WTC11 (cell line): Measurements from ENCODE around the gene SELL. TPM values are rescaled to one million over a fixed set of nuclear protein-coding genes. Genes with fewer than 3 reads are reported as not detected.

ENCODE experiments used
- ATAC-seq: fragments of 200-7000 bp; cut with Tn5 transposase; 2 replicates; pipeline ENCODE4 v1.10.0; 2021; ENCODE audit warnings: mild to moderate bottlenecking, moderate library complexity
- CTCF ChIA-PET: fragments of 300-600 bp; sonication (Branson Sonifier 250); formaldehyde crosslinking; loops from one replicate; lab custom pipeline; 2021; ENCODE audit warnings: antibody characterized with exemption; lab: Charles Lee
- POLR2A ChIA-PET: fragments of 350-600 bp; sonication (Branson Sonifier 250); formaldehyde crosslinking; loops from one replicate; lab custom pipeline; 2021; ENCODE audit warnings: antibody characterized with exemption; lab: Charles Lee
- DNase-seq: peaks from one replicate; pipeline ENCODE4 v3.0.0; 2021; ENCODE audit warnings: low spot score
- H3K27ac Mint-ChIP-seq: 2 replicates; pipeline ENCODE4 v1.8.0; 2021; ENCODE audit warnings: mixed read lengths
- H3K27me3 Mint-ChIP-seq: 2 replicates; pipeline ENCODE4 v1.8.0; 2021; ENCODE audit warnings: low read depth, mild to moderate bottlenecking, moderate library complexity, mixed read lengths
- H3K36me3 Mint-ChIP-seq: 2 replicates; pipeline ENCODE4 v1.8.0; 2021; ENCODE audit warnings: mixed read lengths
- H3K4me1 Mint-ChIP-seq: 2 replicates; pipeline ENCODE4 v1.8.0; 2022; ENCODE audit warnings: mixed read lengths
- H3K4me3 Mint-ChIP-seq: 2 replicates; pipeline ENCODE4 v1.8.0; 2021; ENCODE audit warnings: mild to moderate bottlenecking, moderate library complexity, mixed read lengths
- H3K9me3 Mint-ChIP-seq: 2 replicates; pipeline ENCODE4 v1.8.0; 2021; ENCODE audit warnings: mixed read lengths
- CREB1 ChIP-seq: sonication (generic); formaldehyde crosslinking; IDR thresholded peaks from 2 replicates; pipeline ENCODE4 v1.8.0; 2023; ENCODE audit warnings: mild to moderate bottlenecking, missing genetic modification reagents
- FOXP4 ChIP-seq: sonication (generic); formaldehyde crosslinking; IDR thresholded peaks from 2 replicates; pipeline ENCODE4 v1.8.0; 2022; ENCODE audit warnings: mild to moderate bottlenecking, missing genetic modification reagents
- IRF1 ChIP-seq: sonication (generic); formaldehyde crosslinking; IDR thresholded peaks from 2 replicates; pipeline ENCODE4 v1.8.0; 2023; ENCODE audit warnings: missing genetic modification reagents
- IRF2 ChIP-seq: sonication (generic); formaldehyde crosslinking; IDR thresholded peaks from 2 replicates; pipeline ENCODE4 v1.8.0; 2022; ENCODE audit warnings: low read depth, missing genetic modification reagents, borderline replicate concordance
- JAZF1 ChIP-seq: fragments of 250-450 bp; sonication (Bioruptor Pico); IDR thresholded peaks from 2 replicates; pipeline ENCODE4 v1.9.0; 2021; ENCODE audit warnings: moderate library complexity, mild to moderate bottlenecking, inconsistent platforms
- KAT7 ChIP-seq: sonication (generic); formaldehyde crosslinking; IDR thresholded peaks from 2 replicates; pipeline ENCODE4 v1.8.1; 2023; ENCODE audit warnings: missing genetic modification reagents, mild to moderate bottlenecking, borderline replicate concordance
- PRDM15 ChIP-seq: sonication (generic); formaldehyde crosslinking; IDR thresholded peaks from 2 replicates; pipeline ENCODE4 v1.8.0; 2022; ENCODE audit warnings: missing genetic modification reagents
- ZBTB21 ChIP-seq: sonication (generic); formaldehyde crosslinking; IDR thresholded peaks from 2 replicates; pipeline ENCODE4 v1.8.1; 2023; ENCODE audit warnings: mild to moderate bottlenecking, missing genetic modification reagents, borderline replicate concordance
- ZNF232 ChIP-seq: sonication (generic); formaldehyde crosslinking; IDR thresholded peaks from 2 replicates; pipeline ENCODE4 v1.8.0; 2022; ENCODE audit warnings: mild to moderate bottlenecking, missing genetic modification reagents
- ZNF317 ChIP-seq: sonication (generic); formaldehyde crosslinking; IDR thresholded peaks from 2 replicates; pipeline ENCODE4 v1.8.1; 2023; ENCODE audit warnings: low read depth, mild to moderate bottlenecking, moderate library complexity, missing genetic modification reagents, borderline replicate concordance
- ZSCAN18 ChIP-seq: fragments of 250-450 bp; sonication (Bioruptor Pico); IDR thresholded peaks from 2 replicates; pipeline ENCODE4 v2.1.2; 2022; ENCODE audit warnings: mild to moderate bottlenecking, moderate library complexity
- total RNA-seq: library from RNA; stranded (reverse); gene quantifications from 3 replicates; pipeline ENCODE4 v1.2.3, GENCODE V29; 2021
- TF ChIP-seq, protein P1 (sequence below): sonication (generic); formaldehyde crosslinking; IDR thresholded peaks from 2 replicates; pipeline ENCODE4 v1.8.1; 2022; ENCODE audit warnings: low read depth, missing genetic modification reagents, borderline replicate concordance
- TF ChIP-seq, protein P2 (sequence below): sonication (generic); formaldehyde crosslinking; IDR thresholded peaks from 2 replicates; pipeline ENCODE4 v1.8.1; 2022; ENCODE audit warnings: missing genetic modification reagents, borderline replicate concordance

Gene SELL
- total RNA-seq, 1 experiment from 2014 or later, result 0.26 TPM

DNA sequence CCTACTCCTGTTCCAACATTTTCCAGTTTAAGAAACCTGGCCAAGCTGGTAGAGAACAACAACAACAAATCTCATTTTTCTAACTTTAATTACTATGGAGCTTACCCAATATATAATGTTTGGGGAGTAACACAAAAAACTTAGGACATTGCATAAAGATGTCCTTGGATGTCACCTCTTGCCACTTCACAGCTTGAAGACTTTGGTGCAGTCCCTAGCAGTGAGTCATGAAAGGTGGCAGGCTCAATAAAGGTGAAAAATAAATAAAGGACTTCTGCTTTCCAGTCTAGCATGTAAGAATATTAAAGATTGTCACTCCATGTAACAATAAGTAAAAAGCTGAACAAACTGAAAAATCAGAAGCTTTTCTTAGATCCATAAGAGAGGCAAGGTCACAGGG is 63.9 kb downstream of the SELL start (continued):
- TF ChIP-seq FOXP4 (CRISPR knock-in tag), result no peak
- TF ChIP-seq IRF1, result no peak
- TF ChIP-seq CREB1, result no peak
- TF ChIP-seq JAZF1 (CRISPR knock-in tag), result no peak
- TF ChIP-seq ZSCAN18 (CRISPR knock-in tag), result no peak
- TF ChIP-seq, protein P1, sequence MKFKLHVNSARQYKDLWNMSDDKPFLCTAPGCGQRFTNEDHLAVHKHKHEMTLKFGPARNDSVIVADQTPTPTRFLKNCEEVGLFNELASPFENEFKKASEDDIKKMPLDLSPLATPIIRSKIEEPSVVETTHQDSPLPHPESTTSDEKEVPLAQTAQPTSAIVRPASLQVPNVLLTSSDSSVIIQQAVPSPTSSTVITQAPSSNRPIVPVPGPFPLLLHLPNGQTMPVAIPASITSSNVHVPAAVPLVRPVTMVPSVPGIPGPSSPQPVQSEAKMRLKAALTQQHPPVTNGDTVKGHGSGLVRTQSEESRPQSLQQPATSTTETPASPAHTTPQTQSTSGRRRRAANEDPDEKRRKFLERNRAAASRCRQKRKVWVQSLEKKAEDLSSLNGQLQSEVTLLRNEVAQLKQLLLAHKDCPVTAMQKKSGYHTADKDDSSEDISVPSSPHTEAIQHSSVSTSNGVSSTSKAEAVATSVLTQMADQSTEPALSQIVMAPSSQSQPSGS, result no peak
- TF ChIP-seq ZNF232 (CRISPR knock-in tag), result no peak
- no peak for TF ChIP-seq ZBTB21 (CRISPR knock-in tag)
- no peak for TF ChIP-seq KAT7 (CRISPR knock-in tag)

- H3K27me3 Mint-ChIP-seq, result no peaks in the 10 kb centered on the region; the same call in 1 of the 2 replicates
- CTCF ChIA-PET, result no interaction called here
- TF ChIP-seq ZNF317 (CRISPR knock-in tag) (no peak), IRF2 (CRISPR knock-in tag) (no peak), PRDM15 (no peak)
- TF ChIP-seq, protein P2, sequence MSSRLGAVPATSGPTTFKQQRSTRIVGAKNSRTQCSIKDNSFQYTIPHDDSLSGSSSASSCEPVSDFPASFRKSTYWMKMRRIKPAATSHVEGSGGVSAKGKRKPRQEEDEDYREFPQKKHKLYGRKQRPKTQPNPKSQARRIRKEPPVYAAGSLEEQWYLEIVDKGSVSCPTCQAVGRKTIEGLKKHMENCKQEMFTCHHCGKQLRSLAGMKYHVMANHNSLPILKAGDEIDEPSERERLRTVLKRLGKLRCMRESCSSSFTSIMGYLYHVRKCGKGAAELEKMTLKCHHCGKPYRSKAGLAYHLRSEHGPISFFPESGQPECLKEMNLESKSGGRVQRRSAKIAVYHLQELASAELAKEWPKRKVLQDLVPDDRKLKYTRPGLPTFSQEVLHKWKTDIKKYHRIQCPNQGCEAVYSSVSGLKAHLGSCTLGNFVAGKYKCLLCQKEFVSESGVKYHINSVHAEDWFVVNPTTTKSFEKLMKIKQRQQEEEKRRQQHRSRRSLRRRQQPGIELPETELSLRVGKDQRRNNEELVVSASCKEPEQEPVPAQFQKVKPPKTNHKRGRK (CRISPR knock-in tag), result no peak
- no peak for ATAC-seq
- H3K9me3 Mint-ChIP-seq, result peaks cover 4% of the 10 kb centered on the region
- no peaks in the 10 kb centered on the region for H3K36me3 Mint-ChIP-seq
- no peak overlapping the region for H3K4me3 Mint-ChIP-seq
- DNase-seq, result no peak
- POLR2A ChIA-PET, result interaction anchor here (0.6 kb wide), 1 partner anchor 522 kb away, joined by 3 read pairs; no protein-coding TSS in a partner anchor
- no peak overlapping the region for H3K27ac Mint-ChIP-seq
- no peaks in the 10 kb centered on the region for H3K4me1 Mint-ChIP-seq
These were observed 67.1 kb downstream of the SELL start for GRCh38 chr1:169644297-169644696.

Other genes starting within 250 kb of the SELL start
- gene SLC19A2, start 225.7 kb downstream of the SELL start, total RNA-seq, result 14.6 to 15.8 TPM (median 14.7 TPM) in 3 replicates
- 0.20 to 0.21 TPM (median 0.21 TPM) in 3 replicates for gene F5, start 125.1 kb downstream of the SELL start, total RNA-seq
- 0.17 TPM in 1 of 3 replicates, not detected in the others for gene SELP, start 81.5 kb downstream of the SELL start, total RNA-seq
- 0.05 TPM in 1 of 3 replicates, not detected in the others for gene SELE, start 22.5 kb upstream of the SELL start, total RNA-seq
- 6.9 to 10.1 TPM (median 7.7 TPM) in 3 replicates for gene METTL18, start 83.3 kb upstream of the SELL start, total RNA-seq
- gene SCYL3, start 182.3 kb upstream of the SELL start, total RNA-seq, result 4.8 to 5.3 TPM (median 4.9 TPM) in 3 replicates